ENCODE measurements around the gene CDKN1A.

GRCh38 chr6:36683656-36684446 is 5.3 kb downstream of the CDKN1A start:
- no peak for TF ChIP-seq CTCF (IDR thresholded peaks at IDR 0.05)
- TF ChIP-seq POLR2A (IDR thresholded peaks at IDR 0.05), result no peak

All from uterus (tissue), 2 donors.